ENCODE results near the gene JMJD1C. TPM values are rescaled to one million over a fixed set of nuclear protein-coding genes. Genes with fewer than 3 reads are reported as not detected.

JMJD1C gene
- total RNA-seq, 6 experiments from 2014 or later: 29.6 to 53.3 (median 38.2) TPM

DNA sequence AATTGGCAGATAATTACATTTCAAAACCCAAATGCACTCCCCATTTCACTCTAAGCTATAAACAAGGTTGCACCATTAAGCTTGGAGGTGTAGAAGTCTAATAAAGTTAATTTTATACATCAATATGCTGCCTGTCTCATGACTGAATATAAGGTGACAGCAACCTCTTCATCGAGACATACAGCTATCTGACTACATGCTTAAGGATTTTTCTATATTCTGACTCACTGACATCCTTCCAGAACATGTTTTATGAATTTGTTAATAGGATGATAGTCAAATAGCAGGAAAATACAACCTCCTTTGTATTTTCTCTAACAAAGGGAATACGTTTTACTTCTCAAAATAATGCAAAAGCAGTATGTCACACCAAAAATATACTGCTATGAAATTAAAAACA lies 256.1 kb downstream of the JMJD1C start:
- peaks cover 0 to 39% (median 14%) of the 10 kb centered on the region in 4 donors for H3K36me3 ChIP-seq
- H3K27ac ChIP-seq: no peak overlapping the region
- intact Hi-C loops (cut with DNase I): no loop called here
- no peak for ATAC-seq
- DNase-seq: no peak
- no peaks in the 10 kb centered on the region for H3K27me3 ChIP-seq
- peaks cover 0 to 13% (median 2%) of the 10 kb centered on the region in 4 donors for H3K4me1 ChIP-seq
- TF ChIP-seq POLR2A (IDR thresholded peaks at IDR 0.05): no peak
- TF ChIP-seq, protein P1, sequence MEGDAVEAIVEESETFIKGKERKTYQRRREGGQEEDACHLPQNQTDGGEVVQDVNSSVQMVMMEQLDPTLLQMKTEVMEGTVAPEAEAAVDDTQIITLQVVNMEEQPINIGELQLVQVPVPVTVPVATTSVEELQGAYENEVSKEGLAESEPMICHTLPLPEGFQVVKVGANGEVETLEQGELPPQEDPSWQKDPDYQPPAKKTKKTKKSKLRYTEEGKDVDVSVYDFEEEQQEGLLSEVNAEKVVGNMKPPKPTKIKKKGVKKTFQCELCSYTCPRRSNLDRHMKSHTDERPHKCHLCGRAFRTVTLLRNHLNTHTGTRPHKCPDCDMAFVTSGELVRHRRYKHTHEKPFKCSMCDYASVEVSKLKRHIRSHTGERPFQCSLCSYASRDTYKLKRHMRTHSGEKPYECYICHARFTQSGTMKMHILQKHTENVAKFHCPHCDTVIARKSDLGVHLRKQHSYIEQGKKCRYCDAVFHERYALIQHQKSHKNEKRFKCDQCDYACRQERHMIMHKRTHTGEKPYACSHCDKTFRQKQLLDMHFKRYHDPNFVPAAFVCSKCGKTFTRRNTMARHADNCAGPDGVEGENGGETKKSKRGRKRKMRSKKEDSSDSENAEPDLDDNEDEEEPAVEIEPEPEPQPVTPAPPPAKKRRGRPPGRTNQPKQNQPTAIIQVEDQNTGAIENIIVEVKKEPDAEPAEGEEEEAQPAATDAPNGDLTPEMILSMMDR (IDR thresholded peaks at IDR 0.05): no peak
- H3K9me3 ChIP-seq: no peaks in the 10 kb centered on the region
- no peak overlapping the region for H3K4me3 ChIP-seq
- WGBS (ENCODE audit: insufficient coverage, low coverage, low lambda C conversion rate, missing lambda C conversion rate): 93% methylated on average over 2 of the region's 2 CpGs

DNA sequence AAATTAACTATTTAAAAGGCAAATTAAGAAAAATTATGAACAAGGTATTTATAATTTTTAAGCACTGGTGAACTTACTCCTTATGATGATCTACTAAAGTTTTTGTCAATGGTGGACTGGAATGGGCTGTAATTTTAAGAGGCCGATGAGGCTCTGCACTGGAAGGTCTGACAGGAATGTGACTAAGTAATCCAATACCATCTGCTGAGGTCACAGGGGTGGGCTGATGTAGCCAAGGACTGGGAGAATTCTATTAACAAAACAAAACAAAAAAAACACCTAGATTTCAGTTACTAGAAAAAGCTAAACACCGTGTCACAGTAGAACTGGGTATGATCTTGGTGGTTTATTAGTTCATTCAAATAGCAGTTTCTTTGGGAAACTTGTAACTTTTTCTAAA lies 256.8 kb downstream of the JMJD1C start:
- intact Hi-C loops (cut with DNase I): no loop called here

DNA sequence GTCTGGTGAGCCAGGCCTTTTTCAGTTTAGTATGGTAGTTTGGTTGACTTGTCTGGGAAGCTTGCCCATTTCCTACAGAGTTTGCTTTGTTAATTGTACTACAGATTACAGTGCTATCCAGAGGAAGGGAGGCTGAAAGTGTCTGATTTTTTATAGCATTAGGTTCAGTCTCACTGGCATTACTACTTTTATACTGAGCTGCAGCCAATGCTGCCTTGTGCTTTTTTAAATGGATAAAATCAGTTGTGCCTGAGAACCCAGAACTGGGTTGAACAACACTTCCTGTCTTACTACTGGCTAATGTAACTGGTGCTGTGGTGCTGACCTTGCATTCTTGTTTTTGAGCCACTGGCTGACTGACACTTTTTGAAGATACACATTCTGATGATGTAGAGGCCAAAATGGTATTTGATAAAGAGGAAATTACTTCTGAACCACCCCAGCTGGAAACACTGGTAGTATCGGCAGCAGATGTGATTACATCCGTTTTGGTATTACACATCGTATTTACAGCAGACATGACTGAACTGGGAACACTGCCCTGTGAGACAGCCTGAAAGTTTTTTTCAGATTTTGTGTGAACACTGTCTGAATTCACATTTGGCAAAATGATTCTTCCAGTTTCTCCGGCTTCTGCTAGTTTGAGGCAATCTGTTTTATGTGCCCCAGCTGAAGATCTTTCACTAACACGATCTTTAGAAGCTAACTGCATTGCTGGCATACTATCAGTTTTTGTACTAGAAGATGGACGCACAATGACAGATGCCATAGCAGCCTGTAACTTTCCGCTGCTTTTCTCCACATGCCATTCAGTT lies 258.6 kb downstream of the JMJD1C start:
- DNase-seq (no peak), ATAC-seq (peak; percentile 60 to 84 (median 72))
- Histone ChIP-seq H3K4me3 (no peak overlapping the region), H3K27me3 (no peaks in the 10 kb centered on the region), H3K9me3 (no peaks in the 10 kb centered on the region), H3K4me1 (peaks cover 0 to 14% (median 2%) of the 10 kb centered on the region in 4 donors), H3K27ac (peak overlapping the region in 2 of 3 donors; percentile 7 to 17), H3K36me3 (peaks cover 0 to 22% (median 9%) of the 10 kb centered on the region in 4 donors)
- WGBS (ENCODE audit: insufficient coverage, low coverage, low lambda C conversion rate, missing lambda C conversion rate): 56% methylated on average over 5 of the region's 7 CpGs
- TF ChIP-seq, protein P1 (IDR thresholded peaks at IDR 0.05): no peak
- no peak for TF ChIP-seq POLR2A (IDR thresholded peaks at IDR 0.05)
- intact Hi-C loops (cut with DNase I): no loop called here

More for the DNA sequence above, 256.8 kb downstream of the JMJD1C start:
- DNase-seq (no peak), ATAC-seq (no peak)
- TF ChIP-seq POLR2A (IDR thresholded peaks at IDR 0.05): no peak
- TF ChIP-seq, protein P1 (IDR thresholded peaks at IDR 0.05): no peak
- Histone ChIP-seq H3K4me3 (no peak overlapping the region), H3K4me1 (peaks cover 0 to 14% (median 2%) of the 10 kb centered on the region in 4 donors), H3K36me3 (peaks cover 0 to 31% (median 14%) of the 10 kb centered on the region in 4 donors), H3K27me3 (no peaks in the 10 kb centered on the region), H3K27ac (no peak overlapping the region), H3K9me3 (no peaks in the 10 kb centered on the region)
- 83% methylated on average over 2 of the region's 2 CpGs for WGBS (ENCODE audit: insufficient coverage, low coverage, low lambda C conversion rate, missing lambda C conversion rate)

DNA sequence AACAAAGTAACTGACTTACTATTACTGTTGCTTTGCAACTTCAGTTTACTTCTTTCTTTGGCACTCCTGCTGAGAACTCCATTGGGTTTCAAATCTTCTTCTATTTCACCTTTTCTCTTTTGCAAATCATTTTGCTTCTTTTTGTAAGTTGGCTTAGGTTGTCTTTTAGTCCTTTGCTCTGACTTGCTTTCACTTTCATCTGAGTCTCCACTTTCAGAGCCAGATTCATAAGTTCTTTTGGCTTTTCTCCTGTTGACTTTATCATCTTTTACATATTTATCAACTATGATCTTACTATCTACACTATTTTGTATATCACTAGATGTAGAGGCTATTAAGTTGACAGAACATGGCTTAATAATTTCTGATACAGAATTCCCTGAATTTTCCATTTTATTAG lies 259.2 kb downstream of the JMJD1C start:
- Histone ChIP-seq H3K4me1 (peaks cover 0 to 14% (median 2%) of the 10 kb centered on the region in 4 donors), H3K9me3 (no peaks in the 10 kb centered on the region), H3K27me3 (no peaks in the 10 kb centered on the region), H3K27ac (peak overlapping the region; percentile 0 to 7 (median 6)), H3K4me3 (no peak overlapping the region), H3K36me3 (peaks cover 0 to 24% (median 9%) of the 10 kb centered on the region in 4 donors)
- DNase-seq: no peak
- TF ChIP-seq, protein P1 (IDR thresholded peaks at IDR 0.05): no peak
- no peak for TF ChIP-seq POLR2A (IDR thresholded peaks at IDR 0.05)
- no peak for ATAC-seq
- intact Hi-C loops (cut with DNase I): no loop called here
